IgD-negative memory B cell (primary cell): ENCODE data around the gene SLC4A3. TPM values are rescaled to one million over a fixed set of nuclear protein-coding genes. Genes with fewer than 3 reads are reported as not detected.

Source experiments
- H3K27ac Mint-ChIP-seq, 3 donors: one replicate each; pipeline ENCODE4 v1.8.0; 2020 to 2022; ENCODE audit warnings: mild to moderate bottlenecking in 3 of 3, mixed read lengths in 3 of 3, moderate library complexity in 1 of 3
- H3K27me3 Mint-ChIP-seq: one replicate; pipeline ENCODE4 v1.8.0; 2021; ENCODE audit warnings: mixed read lengths
- H3K36me3 Mint-ChIP-seq: one replicate; pipeline ENCODE4 v1.8.0; 2020; ENCODE audit warnings: mild to moderate bottlenecking, mixed read lengths
- H3K4me1 Mint-ChIP-seq, 3 donors: one replicate each; pipeline ENCODE4 v1.8.0; 2020 to 2022; ENCODE audit warnings: mixed read lengths in 3 of 3, mild to moderate bottlenecking in 1 of 3
- H3K4me3 Mint-ChIP-seq, 4 donors: one replicate each; pipeline ENCODE4 v1.8.0; 2020 to 2022; ENCODE audit warnings: mild to moderate bottlenecking in 4 of 4, mixed read lengths in 4 of 4, moderate library complexity in 3 of 4
- H3K9me3 Mint-ChIP-seq, 3 donors: one replicate each; pipeline ENCODE4 v1.8.0; 2020 to 2021; ENCODE audit warnings: mixed read lengths in 3 of 3, mild to moderate bottlenecking in 1 of 3
- polyA plus RNA-seq: library from polyadenylated mRNA; unstranded; fragments of 300-500 nt; fragmentation: Illumina TruSeq; gene quantifications from one replicate; pipeline ENCODE4 v1.2.3, GENCODE V29; 2021

Gene SLC4A3, protein sequence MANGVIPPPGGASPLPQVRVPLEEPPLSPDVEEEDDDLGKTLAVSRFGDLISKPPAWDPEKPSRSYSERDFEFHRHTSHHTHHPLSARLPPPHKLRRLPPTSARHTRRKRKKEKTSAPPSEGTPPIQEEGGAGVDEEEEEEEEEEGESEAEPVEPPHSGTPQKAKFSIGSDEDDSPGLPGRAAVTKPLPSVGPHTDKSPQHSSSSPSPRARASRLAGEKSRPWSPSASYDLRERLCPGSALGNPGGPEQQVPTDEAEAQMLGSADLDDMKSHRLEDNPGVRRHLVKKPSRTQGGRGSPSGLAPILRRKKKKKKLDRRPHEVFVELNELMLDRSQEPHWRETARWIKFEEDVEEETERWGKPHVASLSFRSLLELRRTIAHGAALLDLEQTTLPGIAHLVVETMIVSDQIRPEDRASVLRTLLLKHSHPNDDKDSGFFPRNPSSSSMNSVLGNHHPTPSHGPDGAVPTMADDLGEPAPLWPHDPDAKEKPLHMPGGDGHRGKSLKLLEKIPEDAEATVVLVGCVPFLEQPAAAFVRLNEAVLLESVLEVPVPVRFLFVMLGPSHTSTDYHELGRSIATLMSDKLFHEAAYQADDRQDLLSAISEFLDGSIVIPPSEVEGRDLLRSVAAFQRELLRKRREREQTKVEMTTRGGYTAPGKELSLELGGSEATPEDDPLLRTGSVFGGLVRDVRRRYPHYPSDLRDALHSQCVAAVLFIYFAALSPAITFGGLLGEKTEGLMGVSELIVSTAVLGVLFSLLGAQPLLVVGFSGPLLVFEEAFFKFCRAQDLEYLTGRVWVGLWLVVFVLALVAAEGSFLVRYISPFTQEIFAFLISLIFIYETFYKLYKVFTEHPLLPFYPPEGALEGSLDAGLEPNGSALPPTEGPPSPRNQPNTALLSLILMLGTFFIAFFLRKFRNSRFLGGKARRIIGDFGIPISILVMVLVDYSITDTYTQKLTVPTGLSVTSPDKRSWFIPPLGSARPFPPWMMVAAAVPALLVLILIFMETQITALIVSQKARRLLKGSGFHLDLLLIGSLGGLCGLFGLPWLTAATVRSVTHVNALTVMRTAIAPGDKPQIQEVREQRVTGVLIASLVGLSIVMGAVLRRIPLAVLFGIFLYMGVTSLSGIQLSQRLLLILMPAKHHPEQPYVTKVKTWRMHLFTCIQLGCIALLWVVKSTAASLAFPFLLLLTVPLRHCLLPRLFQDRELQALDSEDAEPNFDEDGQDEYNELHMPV
- not detected for polyA plus RNA-seq

DNA sequence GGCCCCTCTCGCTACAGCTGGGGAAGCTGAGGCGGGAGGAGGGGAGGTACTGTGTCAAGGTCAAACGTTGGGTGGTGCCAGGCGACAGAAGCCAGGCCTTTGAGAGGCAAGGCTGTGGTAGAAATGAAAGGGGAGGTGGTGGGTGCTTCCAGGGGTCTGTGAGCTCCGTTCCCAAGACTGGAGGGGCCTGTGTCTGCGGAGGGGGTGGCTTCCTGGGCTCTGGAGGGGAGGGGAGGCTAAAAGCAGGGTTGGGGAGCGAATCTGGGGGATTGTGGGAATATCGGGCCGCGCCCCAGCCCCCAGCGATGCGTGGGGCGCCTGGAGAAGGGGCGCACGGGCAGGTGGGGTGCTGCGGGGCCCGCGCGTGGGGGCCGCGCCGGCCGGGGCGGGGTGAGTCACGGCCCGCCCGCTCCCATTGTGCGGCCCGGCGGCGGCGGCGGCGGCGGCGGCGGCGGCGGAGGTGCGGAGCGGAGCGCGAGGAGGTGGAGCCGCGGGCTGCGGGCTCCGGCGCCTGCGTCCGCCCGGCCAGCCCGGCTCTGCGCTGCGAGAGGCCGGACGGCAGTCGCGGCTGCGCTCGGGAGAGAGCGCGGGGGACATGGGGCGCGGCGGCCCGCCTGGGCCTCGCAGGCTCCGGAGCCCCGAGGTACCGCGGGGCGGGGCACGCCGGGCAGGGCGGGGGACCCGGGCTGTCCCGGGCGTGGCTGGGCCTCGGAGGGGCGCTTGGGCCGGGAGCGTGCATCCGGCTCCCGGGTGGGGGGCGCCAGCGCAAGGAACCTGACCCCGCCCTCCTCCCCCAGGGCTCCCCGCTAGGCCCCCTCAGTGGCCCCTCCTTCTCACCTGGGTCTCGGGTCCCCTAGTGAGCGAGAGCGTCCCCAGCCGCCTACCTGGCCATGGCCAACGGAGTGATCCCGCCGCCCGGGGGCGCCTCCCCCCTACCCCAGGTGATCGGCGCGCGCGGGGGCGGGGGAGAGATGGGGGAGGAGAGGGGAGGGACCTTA is at the start of gene SLC4A3:
Gene SLC4A3, plus strand, starts transcription at position 528 of the 998 bp plus-strand sequence. Its CDS starts 363 bp downstream, at position 891.
- Mint-ChIP-seq H3K4me1 (peaks cover 1 to 6% (median 5%) of the 10 kb centered on the region in 3 donors), H3K27ac (peak within 1 kb of the TSS in 1 of 3 donors; percentile 86), H3K9me3 (no peaks in the 10 kb centered on the region), H3K4me3 (peak within 1 kb of the TSS; percentile 53 to 85 (median 78)), H3K27me3 (peaks cover 32% of the 10 kb centered on the region), H3K36me3 (no peaks in the 10 kb centered on the region)

DNA sequence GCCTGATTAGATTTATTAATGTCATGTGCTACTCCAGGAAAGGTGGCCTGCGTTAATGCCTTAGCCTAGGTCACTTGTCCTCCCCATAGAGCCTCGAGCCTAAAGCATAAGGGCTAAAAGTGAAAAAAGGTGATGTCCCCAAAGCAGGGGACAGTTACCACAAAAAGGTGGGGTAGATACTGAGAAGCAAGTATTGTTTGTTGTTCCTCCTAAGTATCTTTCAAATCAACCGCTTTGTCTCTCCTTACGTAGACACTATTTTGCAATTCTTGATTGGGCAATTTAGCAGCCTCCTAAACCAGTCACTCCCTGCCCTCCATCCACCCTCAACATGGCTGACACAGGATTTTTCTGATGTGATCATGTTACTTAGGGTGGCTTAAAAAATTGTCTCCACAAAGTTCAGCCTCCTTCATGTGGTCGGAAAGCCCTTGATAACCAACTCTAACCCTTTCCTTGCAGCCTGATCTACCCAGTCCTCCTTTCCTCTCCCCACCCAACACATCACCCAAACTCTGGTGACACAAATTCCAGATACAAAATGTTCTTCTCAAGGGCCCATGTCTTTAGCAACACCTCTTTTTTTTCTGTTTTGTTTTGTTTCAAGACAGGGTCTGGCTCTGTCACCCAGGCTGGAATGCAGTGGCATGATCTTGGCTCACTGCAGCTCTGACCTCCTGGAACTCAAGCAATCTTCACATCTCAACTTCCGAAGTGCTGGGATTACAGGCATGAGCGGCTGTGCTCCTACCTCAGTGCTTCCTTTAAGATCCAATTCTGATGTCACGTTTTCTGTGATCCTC is 48.4 kb upstream of the SLC4A3 start:
- Mint-ChIP-seq H3K9me3 (no peaks in the 10 kb centered on the region), H3K4me1 (no peaks in the 10 kb centered on the region), H3K27me3 (peaks cover 12% of the 10 kb centered on the region), H3K27ac (peak overlapping the region in 1 of 3 donors; percentile 46), H3K4me3 (no peak overlapping the region), H3K36me3 (no peaks in the 10 kb centered on the region)

DNA sequence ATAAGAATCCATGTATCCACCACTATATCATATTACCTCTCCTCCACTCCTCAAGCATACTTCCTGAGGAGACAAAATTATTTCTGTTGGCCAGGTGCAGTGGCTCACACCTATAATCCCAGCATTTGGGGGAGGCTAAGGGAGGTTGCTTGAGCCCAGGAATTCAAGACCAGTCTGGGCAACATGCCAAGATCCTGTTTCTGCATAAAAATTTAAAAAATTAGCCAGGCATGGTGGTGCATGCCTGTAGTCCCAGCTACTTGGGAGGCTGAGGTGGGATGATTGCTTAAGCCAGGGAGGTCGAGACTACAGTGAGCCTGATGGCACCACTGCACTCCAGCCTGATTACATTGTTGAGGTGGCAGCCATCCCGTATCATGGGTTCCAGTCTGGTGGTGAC is 46.1 kb upstream of the SLC4A3 start:
- Mint-ChIP-seq H3K4me1 (no peaks in the 10 kb centered on the region), H3K27ac (no peak overlapping the region), H3K9me3 (no peaks in the 10 kb centered on the region), H3K36me3 (no peaks in the 10 kb centered on the region), H3K27me3 (peaks cover 9% of the 10 kb centered on the region), H3K4me3 (peak overlapping the region in 1 of 4 donors; percentile 77)

DNA sequence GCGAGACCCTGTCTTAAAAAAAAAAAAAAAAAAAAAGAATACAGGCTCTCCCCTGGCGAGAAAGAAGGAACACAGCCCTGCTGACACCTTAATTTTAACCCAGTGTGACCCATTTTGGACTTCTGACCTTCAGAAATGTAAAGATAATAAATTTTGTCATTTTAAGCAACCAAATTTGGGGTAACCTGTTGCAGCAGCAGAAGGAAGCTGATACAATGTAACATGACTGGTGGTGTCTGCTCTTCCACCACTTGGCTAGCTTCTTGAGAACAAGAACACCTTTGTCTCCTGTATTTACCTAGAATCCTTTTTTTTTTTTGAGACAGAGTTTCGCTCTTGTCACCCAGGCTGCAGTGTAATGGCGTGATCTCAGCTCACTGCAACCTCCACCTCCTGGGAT is 36.3 kb upstream of the SLC4A3 start:
- Mint-ChIP-seq H3K36me3 (no peaks in the 10 kb centered on the region), H3K27me3 (peaks cover 11% of the 10 kb centered on the region), H3K4me1 (no peaks in the 10 kb centered on the region), H3K4me3 (no peak overlapping the region), H3K27ac (no peak overlapping the region), H3K9me3 (no peaks in the 10 kb centered on the region)

DNA sequence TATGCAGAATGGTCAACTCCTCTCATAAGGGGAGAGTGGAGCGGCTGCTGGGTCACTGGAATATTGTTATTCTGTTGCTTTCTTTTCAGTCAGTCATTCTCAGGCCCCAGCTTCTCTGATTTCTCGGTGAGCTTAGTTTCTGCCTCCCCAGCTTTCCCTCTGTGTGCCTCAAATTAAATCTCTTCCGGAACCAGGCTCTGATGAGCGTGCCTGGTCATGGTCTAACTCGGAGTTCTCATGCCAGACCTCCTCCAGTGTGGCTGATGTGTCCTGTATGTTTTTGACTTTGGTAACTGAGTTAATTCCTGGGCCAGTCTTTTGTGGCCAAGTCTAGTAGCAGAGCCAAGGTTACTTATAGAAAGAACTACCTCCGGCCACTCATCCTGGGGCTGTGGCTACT is 34.7 kb upstream of the SLC4A3 start:
- H3K36me3 Mint-ChIP-seq = peaks cover 1% of the 10 kb centered on the region
- no peaks in the 10 kb centered on the region for H3K9me3 Mint-ChIP-seq
- peaks cover 10% of the 10 kb centered on the region for H3K27me3 Mint-ChIP-seq
- H3K4me1 Mint-ChIP-seq = peaks cover 2 to 10% (median 3%) of the 10 kb centered on the region in 3 donors
- no peak overlapping the region for H3K27ac Mint-ChIP-seq
- peak overlapping the region in 1 of 4 donors; percentile 69 for H3K4me3 Mint-ChIP-seq

DNA sequence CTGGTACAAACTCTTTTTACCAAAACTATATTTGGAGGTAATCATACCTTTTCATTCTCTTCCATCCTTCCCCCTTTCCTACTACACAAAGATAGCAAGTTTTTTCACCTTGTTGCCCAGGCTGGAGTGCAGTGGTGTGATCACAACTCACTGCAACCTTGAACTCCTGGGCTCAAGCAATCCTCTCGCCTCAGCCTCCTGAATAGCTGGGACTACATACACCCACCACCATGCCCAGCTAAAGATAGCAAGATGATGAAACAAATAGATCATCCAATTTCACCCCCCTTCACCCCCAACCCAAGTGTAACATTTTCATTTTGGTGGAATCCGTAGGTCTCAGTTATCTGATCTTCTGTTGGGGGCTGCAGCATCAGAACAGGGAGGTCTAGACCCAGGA is 34.3 kb upstream of the SLC4A3 start:
- Mint-ChIP-seq H3K4me1 (peaks cover 5 to 11% (median 5%) of the 10 kb centered on the region in 3 donors), H3K4me3 (peak overlapping the region in 1 of 4 donors; percentile 69), H3K36me3 (peaks cover 1% of the 10 kb centered on the region), H3K27me3 (peaks cover 10% of the 10 kb centered on the region), H3K27ac (no peak overlapping the region), H3K9me3 (no peaks in the 10 kb centered on the region)

DNA sequence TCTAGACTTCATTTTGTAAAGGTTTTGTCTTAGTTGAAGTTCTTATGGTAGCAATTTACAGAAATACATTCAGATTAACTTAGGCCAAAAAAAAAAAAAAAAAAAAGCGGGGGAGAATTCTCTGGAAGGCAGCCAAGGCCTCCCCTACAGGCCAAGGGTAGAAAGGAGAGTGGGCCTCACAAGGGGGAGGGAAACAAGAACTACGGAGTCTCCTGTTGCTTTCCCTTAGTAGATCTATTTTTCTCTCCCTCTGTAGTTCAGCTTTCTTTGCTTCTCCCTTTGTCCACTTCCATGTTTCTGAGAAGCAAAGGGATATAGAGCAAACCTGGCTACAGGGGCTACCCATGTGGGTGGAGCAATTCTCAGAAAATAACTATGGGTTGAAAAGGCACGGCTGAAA is 32.2 kb upstream of the SLC4A3 start:
- Mint-ChIP-seq H3K4me1 (peaks cover 7 to 16% (median 16%) of the 10 kb centered on the region in 3 donors), H3K36me3 (peaks cover 1% of the 10 kb centered on the region), H3K4me3 (peak overlapping the region in 2 of 4 donors; percentile 81 to 94), H3K27me3 (peaks cover 8% of the 10 kb centered on the region), H3K9me3 (no peaks in the 10 kb centered on the region), H3K27ac (peak overlapping the region in 1 of 3 donors; percentile 64)

DNA sequence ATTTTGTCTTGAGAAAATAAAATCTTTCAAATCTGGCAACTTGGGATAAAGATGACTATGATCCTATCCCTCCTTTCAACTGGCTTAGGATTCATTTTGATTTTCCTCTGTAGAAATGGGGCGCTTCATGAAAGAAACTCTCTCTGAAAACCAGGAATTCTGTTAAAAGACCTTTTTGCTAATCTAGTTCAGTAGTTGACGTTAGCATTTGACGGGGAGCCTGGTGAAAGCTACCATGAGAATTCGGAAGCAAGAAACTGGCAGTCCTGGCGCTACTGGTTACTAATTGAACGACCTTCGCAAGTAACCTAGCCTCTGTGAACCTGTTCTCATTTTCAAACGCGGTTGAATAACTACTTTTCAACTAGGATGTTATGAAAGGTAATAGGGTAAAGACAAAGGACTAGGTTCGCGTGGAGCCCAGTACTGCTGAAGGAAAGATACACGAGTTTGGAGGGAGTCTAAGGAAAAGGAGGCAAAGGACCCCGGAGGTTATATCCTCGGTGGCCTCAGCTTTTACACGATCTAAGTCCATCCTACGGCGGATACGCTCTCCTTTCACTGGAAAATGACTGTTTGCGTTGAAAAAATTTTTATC is 30.4 kb upstream of the SLC4A3 start:
- Mint-ChIP-seq H3K4me1 (peaks cover 7 to 20% (median 16%) of the 10 kb centered on the region in 3 donors), H3K4me3 (peak overlapping the region; percentile 94 to 98 (median 96)), H3K36me3 (peaks cover 2% of the 10 kb centered on the region), H3K27ac (peak overlapping the region; percentile 95 to 99 (median 96)), H3K9me3 (no peaks in the 10 kb centered on the region), H3K27me3 (peaks cover 8% of the 10 kb centered on the region)

DNA sequence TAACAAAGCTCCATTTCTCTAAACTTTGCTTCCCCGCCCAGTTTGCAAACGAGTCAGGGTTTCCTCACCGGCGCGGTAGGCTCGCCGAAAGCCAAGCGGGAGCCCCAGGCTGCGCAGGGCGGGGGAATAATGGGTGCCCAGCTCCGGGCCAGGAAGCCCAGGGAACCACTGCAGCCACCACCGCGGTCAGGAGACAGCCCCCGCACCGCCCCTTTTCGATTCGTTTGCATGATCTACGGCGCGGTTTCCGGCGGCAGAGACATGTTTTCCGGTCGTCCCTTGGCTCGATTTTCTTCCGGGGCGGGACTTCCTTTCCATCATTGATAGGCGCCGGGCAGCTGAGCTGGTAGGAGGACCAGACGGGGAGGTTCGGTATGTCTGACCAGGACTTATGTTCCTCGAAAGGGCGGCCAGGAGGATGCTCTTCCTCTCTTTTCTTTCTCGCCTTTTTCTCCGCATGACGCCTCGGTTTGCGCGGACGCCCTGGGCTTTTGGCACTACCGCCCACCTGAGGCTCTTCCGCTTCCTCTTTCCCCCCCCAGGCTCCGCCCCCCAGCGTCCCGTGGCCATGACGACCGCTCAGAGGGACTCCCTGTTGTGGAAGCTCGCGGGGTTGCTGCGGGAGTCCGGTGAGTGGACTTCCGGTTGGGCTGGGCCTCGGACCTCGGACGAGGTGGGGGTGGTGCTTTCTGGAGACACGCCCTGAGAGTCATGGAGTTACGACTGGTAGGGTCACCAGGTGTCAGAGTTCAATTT is 29.7 kb upstream of the SLC4A3 start, which contains the start of gene STK11IP:
Gene STK11IP, plus strand, starts transcription at position 306 of the 756 bp plus-strand sequence. Its CDS starts 263 bp downstream, at position 569.
- peaks cover 7 to 20% (median 16%) of the 10 kb centered on the region in 3 donors for H3K4me1 Mint-ChIP-seq
- H3K9me3 Mint-ChIP-seq = no peaks in the 10 kb centered on the region
- H3K27ac Mint-ChIP-seq = peak within 1 kb of the TSS; percentile 95 to 99 (median 96)
- peaks cover 7% of the 10 kb centered on the region for H3K27me3 Mint-ChIP-seq
- peak within 1 kb of the TSS; percentile 94 to 98 (median 96) for H3K4me3 Mint-ChIP-seq
- H3K36me3 Mint-ChIP-seq = peaks cover 3% of the 10 kb centered on the region

DNA sequence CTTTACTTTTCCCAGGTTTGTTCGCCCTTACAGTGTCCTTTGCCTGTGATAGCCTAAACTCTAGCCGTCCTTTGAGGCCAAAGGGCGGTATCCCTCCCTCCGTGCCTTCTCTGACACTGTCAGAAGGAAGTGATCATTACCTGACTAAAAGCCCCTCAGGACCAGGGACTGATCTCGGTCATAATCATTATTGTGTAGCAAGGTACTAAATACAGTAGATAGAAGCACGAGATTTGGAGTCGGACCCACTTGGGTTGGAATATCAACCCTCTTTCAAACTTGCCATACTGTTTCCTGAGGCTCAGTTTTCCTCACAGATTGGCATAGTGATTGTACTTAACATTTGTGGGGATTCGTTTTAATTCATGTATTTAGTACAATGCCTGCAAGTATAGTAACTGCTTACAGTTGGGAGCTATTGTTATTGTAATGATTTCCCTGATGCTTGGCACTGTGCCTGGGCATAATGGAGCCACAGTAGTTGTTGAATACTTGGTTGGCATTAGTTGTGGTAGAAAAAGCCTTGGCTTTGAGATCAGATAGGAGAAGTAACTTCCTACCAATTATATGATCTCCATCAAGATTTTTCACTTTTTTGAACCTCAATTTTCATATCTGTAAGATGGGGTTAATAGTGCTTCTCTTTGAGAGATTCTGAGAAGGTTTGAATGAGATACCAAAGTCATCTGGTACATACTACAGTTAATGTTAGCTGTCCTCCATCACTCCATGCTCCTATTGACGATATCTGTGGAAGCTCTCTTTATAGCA is 28.9 kb upstream of the SLC4A3 start:
- H3K4me1 Mint-ChIP-seq = peaks cover 7 to 21% (median 18%) of the 10 kb centered on the region in 3 donors
- no peaks in the 10 kb centered on the region for H3K9me3 Mint-ChIP-seq
- peaks cover 3% of the 10 kb centered on the region for H3K27me3 Mint-ChIP-seq
- peaks cover 3% of the 10 kb centered on the region for H3K36me3 Mint-ChIP-seq
- H3K4me3 Mint-ChIP-seq = peak overlapping the region; percentile 94 to 98 (median 96)
- peak overlapping the region; percentile 95 to 99 (median 96) for H3K27ac Mint-ChIP-seq

DNA sequence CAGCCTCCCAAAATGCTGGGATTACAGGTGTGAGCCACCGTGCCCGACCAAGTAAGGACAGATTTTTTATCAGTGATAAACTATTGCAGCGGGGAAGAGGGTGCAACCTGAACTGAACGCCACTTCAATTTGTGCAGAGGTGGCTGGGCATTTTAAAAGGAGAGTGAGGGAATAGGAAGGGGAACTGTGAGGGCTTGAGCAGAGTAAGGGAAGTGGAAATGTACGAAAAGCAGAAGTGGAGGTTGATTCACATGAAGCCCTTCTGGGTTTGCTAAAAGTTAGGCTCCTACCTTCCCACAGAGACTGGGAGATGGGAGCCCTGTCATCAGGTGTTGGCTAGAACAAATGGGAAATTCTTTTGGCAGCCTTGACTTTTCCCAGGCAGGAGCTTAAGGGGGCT is 23.7 kb upstream of the SLC4A3 start:
- Mint-ChIP-seq H3K4me1 (peaks cover 9 to 17% (median 11%) of the 10 kb centered on the region in 3 donors), H3K4me3 (peak overlapping the region in 2 of 4 donors; percentile 9 to 85), H3K36me3 (peaks cover 6% of the 10 kb centered on the region), H3K27me3 (no peaks in the 10 kb centered on the region), H3K27ac (peak overlapping the region; percentile 23 to 68 (median 57)), H3K9me3 (no peaks in the 10 kb centered on the region)
